HepG2 (cell line): Measurements from ENCODE around the gene CPAMD8. TPM values are rescaled to one million over a fixed set of nuclear protein-coding genes. Genes with fewer than 3 reads are reported as not detected.

Experiments used
- ATAC-seq: fragments of 200-7000 bp; cut with Tn5 transposase; 3 replicates; pipeline ENCODE4 v1.9.1; 2020; ENCODE audit warnings: mild to moderate bottlenecking, moderate library complexity
- BruUV-seq: library from RNA; stranded (reverse); fragments of 400-500 nt; replicated peaks from 2 replicates; lab custom pipeline; 2021; lab: Mats Ljungman, UMichigan
- CTCF ChIA-PET: fragments of 300-600 bp; formaldehyde crosslinking; extraction: SDS; loops from one replicate; lab custom pipeline; 2021; ENCODE audit warnings: low total read pairs, inconsistent platforms, low intra/inter-chr PET ratio; lab: Yijun Ruan, JAX
- POLR2A ChIA-PET: fragments of 350-600 bp; sonication (Branson Sonifier 250); formaldehyde crosslinking; loops from one replicate; lab custom pipeline; 2020; ENCODE audit warnings: antibody characterized with exemption, inconsistent platforms; lab: Yijun Ruan, JAX
- DNase-seq: peaks from one replicate; pipeline ENCODE4 v3.0.0-alpha.2; 2015; ENCODE audit warnings: low spot score
- FAIRE-seq: peaks from 3 replicates; lab custom pipeline; 2011; peaks lifted over from hg19 to GRCh38; lab: Jason Lieb, UNC
- H2AFZ ChIP-seq: one replicate; pipeline ENCODE4 v1.6.1; 2011; ENCODE audit warnings: low read length, inconsistent platforms
- H3K27ac ChIP-seq: fragments of 300-600 bp; 3 replicates; pipeline ENCODE4 v1.8.0; 2011; ENCODE audit warnings: mixed run types, mild to moderate bottlenecking, mixed read lengths, low read length, inconsistent platforms; ENCODE audit not compliant: insufficient read depth; ENCODE audit errors: extremely low read length
- H3K27me3 ChIP-seq, 2 experiments: fragments of 200-600 bp in 1 of 2; 2 replicates in 1 of 2; 3 replicates in 1 of 2; pipeline versions ENCODE4 v1.6.0 to v1.8.0; 2011; ENCODE audit warnings: low read length in 2 of 2, mild to moderate bottlenecking in 2 of 2, moderate library complexity in 2 of 2, inconsistent platforms in 1 of 2; ENCODE audit not compliant: insufficient read depth in 2 of 2, control insufficient read depth in 1 of 2
- H3K36me3 ChIP-seq, 2 experiments: fragments of 200-600 bp in 1 of 2; replicated peaks in 1 of 2; 2 replicates in 1 of 2; 3 replicates in 1 of 2; pipeline versions ENCODE4 v1.5.1 to v1.8.0; 2011; ENCODE audit warnings: low read length in 2 of 2, inconsistent platforms in 1 of 2; ENCODE audit not compliant: insufficient read depth in 2 of 2, control insufficient read depth in 1 of 2
- H3K4me1 ChIP-seq: 2 replicates; pipeline ENCODE4 v1.5.1; 2012; ENCODE audit warnings: low read length, inconsistent platforms; ENCODE audit not compliant: insufficient read depth
- H3K4me2 ChIP-seq: 2 replicates; pipeline ENCODE4 v1.6.0; 2011; ENCODE audit warnings: low read depth, low read length, inconsistent platforms
- H3K4me3 ChIP-seq, 3 experiments: fragments of 200-600 bp in 1 of 3; sonication (generic), shearing (Covaris generic) in 1 of 3; replicated peaks in 1 of 3; 2 replicates each; pipeline ENCODE4 v1.5.1; 2011 to 2016; ENCODE audit warnings: low read length in 3 of 3, inconsistent platforms in 2 of 3, low read depth in 2 of 3, mild to moderate bottlenecking in 2 of 3, control low read depth in 1 of 3, mixed read lengths in 1 of 3; ENCODE audit not compliant: insufficient read depth in 1 of 3
- H3K79me2 ChIP-seq: one replicate; pipeline ENCODE4 v1.6.1; 2011; ENCODE audit warnings: low read length, inconsistent platforms; ENCODE audit not compliant: insufficient read depth
- H3K9ac ChIP-seq: 2 replicates; pipeline ENCODE4 v1.6.0; 2011; ENCODE audit warnings: mild to moderate bottlenecking, low read depth, low read length, inconsistent platforms; ENCODE audit not compliant: insufficient read depth
- H3K9me3 ChIP-seq: 2 replicates; pipeline ENCODE4 v1.5.1; 2012; ENCODE audit warnings: mild to moderate bottlenecking, low read length
- H4K20me1 ChIP-seq: 2 replicates; pipeline ENCODE4 v1.6.0; 2011; ENCODE audit warnings: inconsistent platforms, mild to moderate bottlenecking, low read length, moderate library complexity; ENCODE audit not compliant: insufficient read depth
- AGO2 ChIP-seq: fragments of 200-400 bp; formaldehyde crosslinking; optimal IDR thresholded peaks from 2 replicates; pipeline ENCODE3; 2017; ENCODE audit warnings: mild to moderate bottlenecking, low read depth, low read length, moderate library complexity
- DMTF1 ChIP-seq: sonication (generic); formaldehyde crosslinking; IDR thresholded peaks from 2 replicates; pipeline ENCODE4 v1.4.0; 2020; ENCODE audit warnings: mild to moderate bottlenecking, missing genetic modification reagents
- HOXA3 ChIP-seq: sonication (generic); formaldehyde crosslinking; IDR thresholded peaks from 2 replicates; pipeline ENCODE4 v1.5.0; 2020; ENCODE audit warnings: missing genetic modification reagents
- KDM6A ChIP-seq: IDR thresholded peaks from 2 replicates; pipeline ENCODE4 v1.6.1; 2016; ENCODE audit warnings: low read depth
- RBFOX2 ChIP-seq: fragments of 200-400 bp; formaldehyde crosslinking; IDR thresholded peaks from 2 replicates; pipeline ENCODE4 v1.6.1; 2017; ENCODE audit warnings: low read depth, mild to moderate bottlenecking, low read length
- SAP130 ChIP-seq: IDR thresholded peaks from 2 replicates; pipeline ENCODE4 v1.6.1; 2016; ENCODE audit warnings: low read depth
- SUZ12 ChIP-seq: fragments of 150-350 bp; IDR thresholded peaks from 2 replicates; pipeline ENCODE4 v1.6.1; 2014; ENCODE audit warnings: low read depth, low read length
- WIZ ChIP-seq: sonication (generic); formaldehyde crosslinking; IDR thresholded peaks from 2 replicates; pipeline ENCODE4 v1.5.1; 2020; ENCODE audit warnings: mild to moderate bottlenecking, missing genetic modification reagents
- WGBS: methylation state at CpG from one replicate; pipeline ENCODE4 v1.1.6; 2017; ENCODE audit warnings: low lambda C conversion rate; 5-methylcytosine and 5-hydroxymethylcytosine counted together
- in situ Hi-C: cut with HindIII; loops from 2 replicates; pipeline ENCODE4 v1.10.0; 2017; ENCODE audit warnings: low pct_unique_long_range_greater_than_20kb; ENCODE audit not compliant: extremely low pct_ligation_motif_present
- intact Hi-C: fragments of 100-400 bp; cut with micrococcal nuclease; formaldehyde crosslinking; loops from one replicate; pipeline ENCODE4 v1.10.0; 2022; ENCODE audit not compliant: unreplicated experiment
- polyA plus RNA-seq, 8 experiments: library from polyadenylated mRNA; depleted of rRNA in 3 of 8; stranded (reverse) in 7 of 8; unstranded in 1 of 8; fragments of >200 nt; fragmentation: Illumina TruSeq in 4 of 8; extraction: Trizol in 4 of 8; gene quantifications; 2 replicates each; pipeline versions ENCODE4 v1.2.1 to v1.2.3, GENCODE V29; 2011 to 2016; ENCODE audit warnings: low read depth in 4 of 8, missing spikeins in 1 of 8, mixed read lengths in 1 of 8; ENCODE audit not compliant: insufficient read depth in 1 of 8
- total RNA-seq, 5 experiments: library from RNA; depleted of rRNA; stranded (reverse); fragments of >200 nt; fragmentation: Illumina TruSeq; extraction: Trizol; gene quantifications; 2 replicates each; pipeline ENCODE4 v1.2.3, GENCODE V29; 2016; ENCODE audit warnings: low read depth in 1 of 5

The CPAMD8 gene
- total and polyA plus RNA-seq, 2 of the 13 experiments (the other 11 are each of a cell fraction or from before 2014, with no cell fraction given), result 0.29 to 0.34 TPM

- intact Hi-C loops (no loop called here), in situ Hi-C loops (no loop called here)
- no peak overlapping the region for H3K9ac ChIP-seq
- H3K4me3 ChIP-seq, result no peak overlapping the region
- no peaks in the 10 kb centered on the region for H3K9me3 ChIP-seq
- WGBS, result over 99% methylated on average over 28 of the region's 33 CpGs
- H3K4me2 ChIP-seq, result no peak overlapping the region
- H3K79me2 ChIP-seq, result no peaks in the 10 kb centered on the region
- no peaks in the 10 kb centered on the region; the same call in 1 of the 2 replicates for H4K20me1 ChIP-seq
- FAIRE-seq (no peak), ATAC-seq (no peak), DNase-seq (no peak)
- ChIA-PET POLR2A (no interaction called here), CTCF (no interaction called here)
- H3K36me3 ChIP-seq, result peaks cover 25 to 81% of the 10 kb centered on the region in 2 experiments
- no TSS peak for BruUV-seq
- H3K27ac ChIP-seq, result no peak overlapping the region
- TF ChIP-seq WIZ (CRISPR knock-in tag) (no peak), KDM6A (CRISPR knock-in tag) (no peak), RBFOX2 (0 out of 2 replicates have a peak, but pooled peaks have one; percentile 33), SAP130 (CRISPR knock-in tag) (no peak), DMTF1 (no peak), SUZ12 (no peak), HOXA3 (no peak), AGO2 (peak; percentile 41)
- H2AFZ ChIP-seq, result no peak overlapping the region
- no peaks in the 10 kb centered on the region for H3K4me1 ChIP-seq
- no peaks in the 10 kb centered on the region for H3K27me3 ChIP-seq
These were observed 175.4 kb downstream of the CPAMD8 start for GRCh38 chr19:16851031-16851712.
